GM23248 (cell line): Measurements from ENCODE around the gene KIAA2012. TPM values are rescaled to one million over a fixed set of nuclear protein-coding genes. Genes with fewer than 3 reads are reported as not detected.

Experiments
- DNase-seq: peaks from one replicate; pipeline ENCODE4 v3.0.0-alpha.2; 2015
- H2AFZ ChIP-seq: fragments of 200-600 bp; sonication (generic); 2 replicates; pipeline ENCODE4 v1.6.1; 2016; ENCODE audit warnings: antibody characterized with exemption
- H3F3A ChIP-seq: fragments of 200-600 bp; sonication (generic); 2 replicates; pipeline ENCODE4 v1.6.1; 2016; ENCODE audit warnings: mild to moderate bottlenecking, antibody characterized with exemption, mixed run types; ENCODE audit not compliant: insufficient read depth
- H3K27ac ChIP-seq: fragments of 200-600 bp; sonication (generic); 2 replicates; pipeline ENCODE4 v1.5.1; 2016; ENCODE audit warnings: mild to moderate bottlenecking
- H3K27me3 ChIP-seq: fragments of 200-600 bp; sonication (generic); replicated peaks from 2 replicates; pipeline ENCODE4 v1.6.1; 2016; ENCODE audit warnings: mild to moderate bottlenecking; ENCODE audit not compliant: insufficient read depth
- H3K36me3 ChIP-seq: fragments of 200-600 bp; sonication (generic); 2 replicates; pipeline ENCODE4 v1.6.1; 2016; ENCODE audit warnings: low read depth, mild to moderate bottlenecking
- H3K4me1 ChIP-seq: fragments of 200-600 bp; sonication (generic); 2 replicates; pipeline ENCODE4 v1.6.1; 2016; ENCODE audit warnings: mild to moderate bottlenecking; ENCODE audit not compliant: insufficient read depth
- H3K4me2 ChIP-seq: fragments of 200-600 bp; sonication (generic); one replicate; pipeline ENCODE4 v1.6.1; 2016; ENCODE audit warnings: mild to moderate bottlenecking; ENCODE audit not compliant: unreplicated experiment
- H3K4me3 ChIP-seq: fragments of 200-600 bp; sonication (generic); 2 replicates; pipeline ENCODE4 v1.5.1; 2016; ENCODE audit warnings: mild to moderate bottlenecking
- H3K79me2 ChIP-seq: fragments of 200-600 bp; sonication (generic); 2 replicates; pipeline ENCODE4 v1.6.1; 2016; ENCODE audit warnings: mild to moderate bottlenecking; ENCODE audit not compliant: insufficient read depth
- H3K9ac ChIP-seq: fragments of 200-600 bp; sonication (generic); 2 replicates; pipeline ENCODE4 v1.6.1; 2016; ENCODE audit warnings: mild to moderate bottlenecking
- H3K9me2 ChIP-seq: fragments of 200-600 bp; sonication (generic); 2 replicates; pipeline ENCODE4 v1.6.1; 2016; ENCODE audit warnings: mixed run types, mild to moderate bottlenecking, moderate library complexity; ENCODE audit not compliant: insufficient read depth
- H3K9me3 ChIP-seq: fragments of 200-600 bp; sonication (generic); one replicate; pipeline ENCODE4 v1.6.1; 2017; ENCODE audit warnings: low read depth
- H4K20me1 ChIP-seq: fragments of 200-600 bp; sonication (generic); 2 replicates; pipeline ENCODE4 v1.6.0; 2016; ENCODE audit not compliant: insufficient read depth
- EZH2 ChIP-seq: fragments of 200-600 bp; sonication (generic); IDR thresholded peaks from 2 replicates; pipeline ENCODE4 v1.6.1; 2018; ENCODE audit warnings: antibody characterized with exemption, mild to moderate bottlenecking; ENCODE audit not compliant: insufficient read depth, poor library complexity, severe bottlenecking
- EZH2phosphoT487 ChIP-seq: fragments of 200-600 bp; sonication (generic); IDR thresholded peaks from 2 replicates; pipeline ENCODE4 v1.6.1; 2018; ENCODE audit warnings: antibody characterized with exemption, moderate library complexity, mild to moderate bottlenecking, low read depth; ENCODE audit not compliant: insufficient read depth
- whole genome bisulfite sequencing, 2 experiments: methylation state at CpG; one replicate each; pipeline ENCODE4 v1.1.6; 2015 to 2017; ENCODE audit warnings: low lambda C conversion rate in 2 of 2, low coverage in 1 of 2; ENCODE audit errors: missing lambda C conversion rate in 2 of 2; 5-methylcytosine and 5-hydroxymethylcytosine counted together
- in situ Hi-C: fragments of 300-500 bp; cut with MboI; formaldehyde crosslinking; loops from 2 replicates; pipeline ENCODE4 v1.15.0; 2020
- polyA plus RNA-seq: library from polyadenylated mRNA; unstranded; fragments of >200 nt; fragmentation: Nextera tagmentation; extraction: Ambion mirVana; gene quantifications from 2 replicates; pipeline ENCODE4 v1.2.1, GENCODE V29; 2016
- total RNA-seq: library from RNA; depleted of rRNA; stranded (reverse); fragments of >200 nt; shearing (Covaris generic); gene quantifications from 2 replicates; pipeline ENCODE4 v1.2.3, GENCODE V29; 2014

KIAA2012 gene
- total and polyA plus RNA-seq, 2 experiments from 2014 or later = 0.18 TPM; not detected in 1

- Histone ChIP-seq H3K9me3 (no peaks in the 10 kb centered on the region), H3K79me2 (no peaks in the 10 kb centered on the region), H3K4me2 (no peak overlapping the region), H3K36me3 (no peaks in the 10 kb centered on the region), H3K27me3 (no peaks in the 10 kb centered on the region), H3F3A (peaks cover 21% of the 10 kb centered on the region), H3K9me2 (no peaks in the 10 kb centered on the region), H2AFZ (no peak overlapping the region), H4K20me1 (no peaks in the 10 kb centered on the region), H3K4me1 (peaks cover 31% of the 10 kb centered on the region), H3K4me3 (no peak overlapping the region), H3K9ac (no peak overlapping the region), H3K27ac (no peak overlapping the region)
- in situ Hi-C loops = no loop called here
- TF ChIP-seq EZH2phosphoT487 = no peak
- TF ChIP-seq EZH2 = no peak
- DNase-seq = no peak
- 98 to 99% methylated on average over 20 to 36 of the region's 36 CpGs for WGBS, 2 experiments
Measured at GRCh38 chr2:202136526-202136925, 63.5 kb downstream of the KIAA2012 start.

DNA sequence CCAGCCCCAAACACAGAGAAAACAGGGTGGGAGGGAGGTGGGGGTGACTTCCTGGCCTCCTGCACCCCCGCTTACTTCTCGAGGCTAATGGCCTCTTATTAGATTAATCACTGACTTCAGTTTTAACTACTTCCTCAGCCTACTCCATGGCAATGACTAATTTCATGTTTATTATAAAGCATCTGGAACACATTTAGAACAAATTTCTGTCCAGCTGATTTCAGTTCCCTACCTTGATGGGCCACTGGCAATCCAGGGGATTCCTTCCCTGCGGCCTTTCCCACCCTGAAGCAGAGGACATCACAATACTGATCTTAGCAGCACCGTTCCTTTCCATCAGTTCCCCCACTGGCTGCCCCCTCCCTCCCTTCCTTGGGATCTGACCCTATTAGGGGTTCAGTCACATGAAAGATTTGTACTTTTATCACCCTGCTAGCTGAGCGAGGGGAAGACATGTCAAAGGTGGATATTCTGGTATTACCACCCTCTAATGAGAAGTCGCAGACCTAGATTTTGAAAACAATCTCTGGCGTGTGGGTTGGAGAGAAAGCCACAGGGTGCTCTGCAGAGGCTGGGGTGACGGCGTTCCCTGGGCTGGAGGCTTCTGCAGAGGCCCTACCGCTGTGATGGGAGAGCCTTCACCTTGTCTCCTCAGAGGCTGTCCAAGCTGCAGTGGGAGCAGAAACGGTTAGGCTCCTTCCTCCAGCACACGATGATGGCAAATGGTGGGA lies 67.6 kb downstream of the KIAA2012 start:
- no peak overlapping the region for H3K9ac ChIP-seq
- no peaks in the 10 kb centered on the region for H3K79me2 ChIP-seq
- H4K20me1 ChIP-seq = no peaks in the 10 kb centered on the region
- peak; percentile 80 for DNase-seq
- H3K4me2 ChIP-seq = no peak overlapping the region
- H3K4me3 ChIP-seq = no peak overlapping the region
- no peaks in the 10 kb centered on the region for H3K9me3 ChIP-seq
- in situ Hi-C loops = no loop called here
- H3K9me2 ChIP-seq = no peaks in the 10 kb centered on the region
- WGBS, 2 experiments = 55 to 59% methylated on average over 11 to 12 of the region's 12 CpGs
- H3F3A ChIP-seq = 0 out of 2 replicates have a peak, but pooled peaks cover 4% of the 10 kb centered on the region
- no peak for TF ChIP-seq EZH2
- H3K36me3 ChIP-seq = no peaks in the 10 kb centered on the region
- H3K27ac ChIP-seq = no peak overlapping the region
- H3K4me1 ChIP-seq = peaks cover 22% of the 10 kb centered on the region
- no peaks in the 10 kb centered on the region for H3K27me3 ChIP-seq
- H2AFZ ChIP-seq = no peak overlapping the region

GRCh38 chr2:202141329-202141947 lies 68.4 kb downstream of the KIAA2012 start:
- in situ Hi-C loops = no loop called here
- Histone ChIP-seq H4K20me1 (no peaks in the 10 kb centered on the region), H3K9me3 (no peaks in the 10 kb centered on the region), H2AFZ (no peak overlapping the region), H3K9me2 (no peaks in the 10 kb centered on the region), H3K4me3 (no peak overlapping the region), H3K9ac (no peak overlapping the region), H3K27ac (no peak overlapping the region), H3F3A (no peaks in the 10 kb centered on the region), H3K4me1 (peaks cover 16% of the 10 kb centered on the region), H3K36me3 (no peaks in the 10 kb centered on the region), H3K4me2 (no peak overlapping the region), H3K79me2 (no peaks in the 10 kb centered on the region), H3K27me3 (no peaks in the 10 kb centered on the region)
- 85% methylated on average over 4 of the region's 4 CpGs for WGBS, 2 experiments
- DNase-seq = no peak
- no peak for TF ChIP-seq EZH2phosphoT487
- TF ChIP-seq EZH2 = no peak

GRCh38 chr2:202142540-202142939 lies 69.5 kb downstream of the KIAA2012 start:
- DNase-seq = no peak
- H3K36me3 ChIP-seq = no peaks in the 10 kb centered on the region
- in situ Hi-C loops = no loop called here
- H3F3A ChIP-seq = 0 out of 2 replicates have a peak, but pooled peaks cover 8% of the 10 kb centered on the region
- H3K4me1 ChIP-seq = peaks cover 25% of the 10 kb centered on the region
- H3K4me2 ChIP-seq = no peak overlapping the region
- no peaks in the 10 kb centered on the region for H3K79me2 ChIP-seq
- H3K9ac ChIP-seq = no peak overlapping the region
- H4K20me1 ChIP-seq = no peaks in the 10 kb centered on the region
- no peak for TF ChIP-seq EZH2
- TF ChIP-seq EZH2phosphoT487 = no peak
- no peak overlapping the region for H3K27ac ChIP-seq
- no peaks in the 10 kb centered on the region for H3K27me3 ChIP-seq
- no peak overlapping the region for H3K4me3 ChIP-seq
- WGBS, 2 experiments = 97 to 100% methylated on average over 1 of the region's 1 CpG
- H3K9me3 ChIP-seq = no peaks in the 10 kb centered on the region
- no peak overlapping the region for H2AFZ ChIP-seq
- H3K9me2 ChIP-seq = no peaks in the 10 kb centered on the region
